KOPT-K1 (cell line): Measurements from ENCODE around the gene TMEM119.
A peak's percentile ranks its signal among the peaks of the same experiment; 100 is the strongest.

Source experiments
- H3K27ac ChIP-seq: fragments of 200-600 bp; sonication (generic); 2 replicates; pipeline ENCODE4 v1.5.1; 2016; ENCODE audit warnings: antibody characterized with exemption, mild to moderate bottlenecking, low read depth, low read length; ENCODE audit not compliant: poor library complexity, severe bottlenecking
- H3K36me3 ChIP-seq: fragments of 200-600 bp; sonication (generic); 2 replicates; pipeline ENCODE4 v1.5.1; 2017; ENCODE audit warnings: antibody characterized with exemption, mild to moderate bottlenecking, low read length, moderate library complexity; ENCODE audit not compliant: insufficient read depth
- H3K9me3 ChIP-seq: fragments of 200-600 bp; sonication (generic); 2 replicates; pipeline ENCODE4 v1.5.1; 2017; ENCODE audit warnings: antibody characterized with exemption, low read length, mild to moderate bottlenecking; ENCODE audit not compliant: insufficient read depth, poor library complexity, severe bottlenecking

TMEM119 gene, protein sequence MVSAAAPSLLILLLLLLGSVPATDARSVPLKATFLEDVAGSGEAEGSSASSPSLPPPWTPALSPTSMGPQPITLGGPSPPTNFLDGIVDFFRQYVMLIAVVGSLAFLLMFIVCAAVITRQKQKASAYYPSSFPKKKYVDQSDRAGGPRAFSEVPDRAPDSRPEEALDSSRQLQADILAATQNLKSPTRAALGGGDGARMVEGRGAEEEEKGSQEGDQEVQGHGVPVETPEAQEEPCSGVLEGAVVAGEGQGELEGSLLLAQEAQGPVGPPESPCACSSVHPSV

DNA sequence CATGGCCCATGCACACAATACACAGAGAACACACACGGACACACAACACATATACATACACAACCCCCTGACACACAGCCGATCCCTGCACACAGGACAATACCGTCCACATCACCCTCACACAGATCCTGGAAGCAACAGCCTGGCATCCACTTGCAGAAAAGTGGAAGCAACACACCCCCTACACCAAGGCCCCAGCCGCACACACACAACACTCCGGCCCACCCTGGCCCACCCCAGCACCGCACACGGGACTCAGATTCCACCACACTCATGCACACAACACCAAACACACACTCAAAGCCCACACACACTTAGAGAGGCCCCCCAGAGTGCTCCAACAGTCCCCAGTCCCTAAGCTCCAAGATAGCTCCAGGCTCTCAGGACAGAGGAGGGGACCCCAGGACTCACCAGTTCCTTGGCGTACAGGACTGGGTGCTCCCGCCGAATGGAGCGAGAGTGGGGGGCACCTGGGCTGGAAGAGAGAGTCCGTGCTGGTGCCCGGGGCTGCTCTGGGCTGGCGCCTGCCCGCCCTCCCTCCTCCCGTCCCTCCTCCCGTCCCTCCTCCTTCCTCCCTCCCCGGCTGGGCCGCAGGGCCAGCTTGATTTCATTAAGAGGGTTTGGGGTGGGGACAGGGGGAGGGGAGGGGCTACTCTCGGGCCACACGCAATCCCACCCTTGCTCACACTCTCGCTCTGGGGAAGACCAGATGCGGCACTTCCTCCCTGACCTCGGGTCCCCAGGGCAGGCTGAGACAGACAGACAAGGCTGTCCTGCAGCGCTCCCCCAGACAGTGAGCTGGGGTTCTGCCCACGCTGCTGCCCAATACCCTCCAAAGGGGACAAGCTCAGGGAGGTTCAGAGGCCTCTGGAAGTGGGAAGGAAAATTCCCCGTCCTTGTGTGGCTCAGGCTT is at the start of gene TMEM119:
Gene TMEM119 (minus strand): TSS at position 526 of the 913 bp plus-strand sequence. CDS start 5,701 bp downstream, outside the sequence.
- Histone ChIP-seq H3K27ac (no peak within 1 kb of the TSS), H3K9me3 (no peaks in the 10 kb centered on the region), H3K36me3 (no peaks in the 10 kb centered on the region)

DNA sequence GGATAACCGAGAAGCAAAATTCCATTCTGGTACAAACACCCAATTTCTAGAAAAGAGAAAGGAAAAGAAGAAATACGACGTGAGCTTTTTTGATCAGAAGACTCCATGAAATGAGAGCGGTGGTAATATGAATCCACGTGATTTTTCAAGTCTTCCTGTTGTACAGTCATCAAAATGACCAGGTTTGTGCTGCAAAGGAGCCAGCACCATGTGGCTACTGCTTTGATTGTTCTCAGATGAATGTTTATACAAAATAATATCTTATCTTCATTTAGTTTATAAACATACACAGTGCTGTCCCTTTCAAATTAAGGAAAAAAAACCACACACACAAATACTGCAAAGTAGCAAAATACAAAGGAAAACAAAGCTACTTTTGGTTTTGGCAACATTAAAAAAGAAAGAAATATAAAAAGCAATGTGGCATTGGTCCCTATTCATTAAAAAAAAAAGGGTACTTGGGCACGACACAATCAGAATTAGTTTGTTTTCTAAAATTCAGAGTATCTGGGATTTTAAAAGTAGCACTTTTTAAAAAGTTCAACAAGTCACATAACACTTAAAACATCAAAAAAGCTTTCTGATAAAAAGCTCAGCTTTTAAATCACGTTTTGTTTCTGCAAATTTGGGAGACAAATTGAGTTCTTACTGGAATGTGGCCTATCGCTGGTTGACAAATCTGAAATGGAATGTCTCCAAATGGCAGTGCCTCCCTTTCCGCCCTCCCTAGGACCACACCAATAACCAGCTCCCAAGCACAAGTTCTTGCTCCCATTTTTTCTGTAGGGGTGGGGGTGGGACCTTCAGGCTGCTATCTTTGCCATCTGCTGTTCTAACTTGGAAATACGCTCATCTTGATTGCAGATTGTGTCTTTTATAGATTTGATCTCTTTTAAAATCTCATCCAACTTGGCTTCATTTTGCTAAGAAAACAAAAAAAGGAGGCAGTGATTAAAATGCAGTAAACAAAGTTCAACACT is 49.0 kb upstream of the TMEM119 start:
- Histone ChIP-seq H3K9me3 (no peaks in the 10 kb centered on the region), H3K36me3 (peaks cover 30% of the 10 kb centered on the region), H3K27ac (peak overlapping the region; percentile 58)

DNA sequence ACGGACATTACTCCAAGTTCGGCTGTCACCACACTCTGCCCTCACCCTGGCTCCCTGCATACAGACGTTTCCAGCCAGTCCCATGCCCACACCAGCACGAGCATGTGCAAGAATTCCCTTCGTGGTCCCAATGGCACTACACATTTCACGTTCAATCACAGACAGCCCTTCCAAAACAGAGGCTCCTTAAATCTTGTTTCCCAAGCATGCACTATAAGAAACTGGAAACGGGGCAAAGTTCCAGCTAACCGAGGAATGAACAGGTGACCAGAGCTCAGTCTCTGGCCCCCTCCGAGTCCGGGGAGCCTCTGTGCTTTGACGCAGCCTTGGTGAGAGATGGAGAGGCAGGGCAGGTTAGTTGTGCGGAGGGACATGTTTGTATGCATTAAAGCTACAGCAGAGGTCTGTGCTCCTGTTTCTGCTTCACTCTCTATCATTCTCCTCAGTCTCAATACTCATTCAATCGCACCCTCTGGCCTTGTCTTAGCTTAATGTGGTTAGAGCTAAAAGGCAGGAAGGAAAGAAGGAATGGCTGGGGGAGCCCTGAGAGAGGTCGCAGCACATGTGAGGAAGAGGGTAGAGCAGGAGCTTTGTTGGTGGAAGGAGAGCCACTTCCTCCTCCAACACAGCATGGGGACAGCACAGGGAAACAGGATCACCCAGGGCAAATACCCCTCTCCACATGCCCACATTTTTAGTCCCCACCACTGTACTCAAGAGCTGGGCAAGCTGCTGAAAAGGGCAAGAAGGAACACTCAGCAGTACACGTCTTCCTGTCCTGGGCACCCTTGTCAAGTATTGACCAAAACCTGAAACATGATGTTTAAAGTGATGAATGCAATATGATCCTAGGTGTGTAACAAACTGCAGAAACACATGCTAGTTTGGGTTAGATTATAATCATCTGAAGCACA is 48.1 kb upstream of the TMEM119 start:
- Histone ChIP-seq H3K27ac (peak overlapping the region; percentile 58), H3K36me3 (peaks cover 22% of the 10 kb centered on the region), H3K9me3 (no peaks in the 10 kb centered on the region)

DNA sequence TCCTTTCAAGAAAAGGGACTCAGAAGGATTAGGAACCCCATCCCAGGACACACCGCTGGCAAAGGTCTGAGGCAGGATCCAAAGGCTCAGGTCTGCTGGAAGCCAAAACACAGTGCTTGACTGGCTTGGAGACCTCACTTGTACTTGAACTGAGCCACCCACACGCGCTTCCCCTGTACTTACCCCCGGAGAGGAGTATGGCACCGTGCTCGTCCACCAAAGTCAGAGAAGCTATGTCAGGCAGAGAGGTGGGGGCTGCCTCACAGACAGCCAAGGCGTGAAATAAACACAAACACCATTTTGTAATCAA is 46.9 kb upstream of the TMEM119 start:
- Histone ChIP-seq H3K27ac (peak overlapping the region; percentile 58), H3K36me3 (peaks cover 13% of the 10 kb centered on the region), H3K9me3 (no peaks in the 10 kb centered on the region)

DNA sequence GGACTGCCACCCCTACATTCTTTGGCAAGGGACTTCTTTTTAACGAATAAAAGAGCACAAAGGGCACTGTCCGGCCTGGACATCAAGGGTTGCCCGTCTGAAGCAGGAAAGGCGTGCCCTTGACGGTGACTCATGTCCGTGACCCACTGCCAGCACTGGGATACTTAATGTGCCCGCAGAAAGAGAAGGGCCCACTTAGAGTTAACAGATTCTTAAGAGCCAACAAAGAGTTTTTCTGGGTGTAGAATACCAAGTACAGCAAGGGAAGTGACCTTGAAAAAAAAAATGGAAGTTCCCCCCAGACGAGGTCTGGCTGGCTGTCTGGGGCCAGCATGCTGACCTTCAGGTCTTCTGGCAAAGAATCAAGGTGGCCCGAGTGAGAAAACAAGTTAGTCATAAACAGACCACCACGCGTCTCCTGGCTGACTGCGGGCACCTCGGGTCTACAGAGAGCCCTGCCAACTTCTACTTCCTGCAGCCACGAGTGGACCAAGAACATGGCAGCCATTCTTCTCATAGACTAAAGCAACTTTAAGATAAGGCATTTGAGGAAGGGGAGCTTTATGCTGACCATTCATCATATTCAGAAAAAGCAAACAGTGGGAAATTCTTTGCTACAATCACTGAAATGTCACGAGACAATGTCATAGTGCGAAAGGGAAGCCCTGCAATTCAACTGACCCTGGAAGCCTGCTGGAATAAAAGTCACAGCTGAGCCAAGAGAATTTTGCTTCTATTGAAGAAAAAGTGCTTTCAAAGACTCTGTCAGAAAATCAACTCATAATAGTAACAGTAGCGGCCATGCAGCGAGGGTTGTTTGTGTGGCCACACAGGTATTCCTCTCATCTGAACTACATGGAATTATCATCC is 46.3 kb upstream of the TMEM119 start:
- H3K27ac ChIP-seq: peak overlapping the region; percentile 58

DNA sequence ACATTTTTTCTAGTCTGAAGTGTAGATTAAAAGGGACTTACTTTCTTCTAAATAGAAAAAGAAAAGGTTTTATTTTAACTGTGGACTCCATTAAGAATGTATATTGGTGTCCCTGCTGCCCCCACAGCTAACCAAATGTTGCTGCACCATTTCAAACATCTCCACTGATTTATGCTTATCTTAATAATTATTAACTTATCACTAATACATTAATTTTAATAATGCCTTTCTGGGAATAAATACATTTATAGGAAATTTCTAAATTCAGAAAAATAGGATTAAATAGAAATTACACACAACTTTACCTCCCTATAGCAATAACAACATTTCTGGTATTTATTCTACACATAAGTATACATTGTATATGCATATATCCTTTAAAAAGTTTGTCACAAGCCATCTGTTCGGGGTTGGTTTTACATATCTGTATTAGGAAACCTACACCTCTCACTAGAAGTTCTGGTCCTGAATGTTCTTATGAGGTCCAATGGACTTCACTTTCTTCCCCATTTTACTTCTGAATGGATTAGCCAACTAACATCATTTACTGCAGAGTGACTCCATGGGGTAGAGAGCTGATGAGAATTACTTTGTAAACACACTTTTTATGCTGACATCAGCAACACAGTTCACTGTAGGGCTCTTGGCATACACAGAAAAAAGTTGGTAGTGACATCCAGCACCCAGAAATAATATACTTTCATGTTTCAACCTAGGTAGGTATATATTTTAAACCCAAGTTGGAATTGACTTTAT is 45.2 kb upstream of the TMEM119 start:
- no peak overlapping the region for H3K27ac ChIP-seq
- no peaks in the 10 kb centered on the region for H3K9me3 ChIP-seq
- peaks cover 4% of the 10 kb centered on the region; the same call in 1 of the 2 replicates for H3K36me3 ChIP-seq

More for the DNA sequence above, 46.3 kb upstream of the TMEM119 start:
- H3K36me3 ChIP-seq: peaks cover 13% of the 10 kb centered on the region
- no peaks in the 10 kb centered on the region for H3K9me3 ChIP-seq

DNA sequence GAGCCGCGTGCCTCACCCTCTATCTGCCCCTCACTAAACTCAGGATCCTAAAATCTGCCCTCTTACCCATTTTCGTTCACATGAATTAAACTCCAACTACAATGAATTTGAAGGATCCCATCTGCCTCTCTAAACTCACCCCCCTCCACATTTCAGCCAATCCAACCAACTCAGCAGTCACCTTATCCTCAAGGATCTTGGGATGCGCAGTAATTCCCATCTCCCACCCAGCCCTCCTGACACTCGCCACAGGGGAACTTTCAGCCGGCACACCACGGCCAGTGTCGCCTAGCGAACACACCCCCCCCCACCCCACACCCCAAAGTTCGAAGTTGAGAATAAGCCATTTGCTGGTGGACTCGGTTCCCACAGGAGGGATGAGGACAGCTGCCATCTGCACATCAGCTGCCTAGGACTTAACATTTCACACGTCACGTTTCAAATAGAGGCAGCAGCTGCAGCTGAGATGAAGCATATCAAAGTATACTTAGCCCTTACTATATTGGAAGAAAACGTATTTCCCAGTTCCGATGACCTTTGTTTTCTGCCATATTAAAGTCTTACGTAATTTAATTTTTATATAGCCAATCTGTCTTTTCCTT is 44.5 kb upstream of the TMEM119 start:
- no peaks in the 10 kb centered on the region for H3K36me3 ChIP-seq
- peak overlapping the region; percentile 48 for H3K27ac ChIP-seq

DNA sequence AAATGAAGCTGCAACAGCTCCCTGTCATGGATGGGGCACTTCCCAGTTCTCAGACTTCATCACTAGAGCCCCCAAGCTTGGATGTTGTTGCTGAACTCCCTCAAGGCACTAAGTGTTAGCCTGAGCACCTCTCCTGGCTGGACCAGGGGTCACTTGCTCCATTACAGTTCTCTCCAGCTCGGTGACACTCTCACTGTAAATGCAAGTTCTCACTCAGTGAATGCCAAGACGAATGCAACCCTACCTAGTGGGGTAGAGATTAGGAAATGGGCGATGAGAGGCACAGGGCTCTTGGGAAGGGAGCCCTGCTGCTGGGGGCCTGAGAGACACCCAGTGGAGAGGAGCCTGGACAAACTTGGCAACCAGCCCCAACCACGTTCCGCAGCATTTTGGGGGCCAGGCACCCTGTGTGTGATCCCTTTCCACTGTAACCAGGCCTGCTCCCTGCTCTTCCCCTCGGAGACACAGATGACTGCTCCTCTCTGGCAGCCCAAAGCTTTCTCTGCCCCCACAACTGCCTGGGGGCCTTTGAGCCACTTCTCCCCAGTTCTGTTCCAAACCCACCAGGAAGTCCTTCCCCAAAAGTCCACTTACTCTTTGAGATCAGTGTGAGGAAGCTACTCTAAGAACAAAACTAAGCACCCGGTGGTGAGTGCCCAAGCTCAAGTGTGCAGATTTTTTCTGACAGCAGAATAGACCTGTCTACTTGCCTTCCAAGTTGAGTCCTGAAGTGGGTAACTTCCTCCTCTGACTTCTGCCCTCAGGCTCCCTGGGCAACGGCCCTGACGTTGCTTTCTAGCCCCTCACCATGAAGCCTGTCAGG is 43.8 kb upstream of the TMEM119 start:
- H3K27ac ChIP-seq: peak overlapping the region; percentile 48
- H3K9me3 ChIP-seq: no peaks in the 10 kb centered on the region
- H3K36me3 ChIP-seq: no peaks in the 10 kb centered on the region

More for the DNA sequence above, 44.5 kb upstream of the TMEM119 start:
- no peaks in the 10 kb centered on the region for H3K9me3 ChIP-seq

DNA sequence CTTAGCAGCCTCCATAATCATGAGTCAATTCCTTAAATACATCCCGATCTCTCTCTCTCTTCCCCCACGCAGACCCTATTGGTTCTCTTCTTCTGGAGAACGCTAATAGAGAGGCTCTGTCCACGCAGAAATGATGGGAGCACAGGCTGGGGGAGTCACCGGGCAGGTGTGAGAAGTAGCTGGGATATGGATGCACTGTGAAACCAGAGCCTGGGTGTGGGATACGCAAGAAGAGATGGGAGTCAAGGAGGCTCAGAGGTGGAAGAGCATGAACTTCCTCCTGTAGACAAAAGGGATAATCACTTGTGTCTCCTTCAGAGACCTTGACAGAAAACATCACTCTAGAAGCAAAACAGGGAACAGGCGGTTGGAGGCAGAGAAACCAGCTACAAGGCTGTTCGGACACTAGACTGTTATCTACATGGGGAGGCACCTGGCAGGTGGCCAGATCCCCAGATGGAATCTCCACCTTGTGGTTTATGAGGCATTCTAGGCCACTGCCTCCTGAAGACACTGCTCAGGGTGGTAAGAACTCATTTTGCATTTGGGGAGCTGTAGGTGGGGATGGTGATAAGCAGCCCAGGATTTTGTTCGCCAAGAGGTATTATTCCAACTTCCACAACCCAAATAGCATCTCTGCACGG is 43.0 kb upstream of the TMEM119 start:
- Histone ChIP-seq H3K9me3 (no peaks in the 10 kb centered on the region), H3K27ac (peak overlapping the region; percentile 48), H3K36me3 (no peaks in the 10 kb centered on the region)

DNA sequence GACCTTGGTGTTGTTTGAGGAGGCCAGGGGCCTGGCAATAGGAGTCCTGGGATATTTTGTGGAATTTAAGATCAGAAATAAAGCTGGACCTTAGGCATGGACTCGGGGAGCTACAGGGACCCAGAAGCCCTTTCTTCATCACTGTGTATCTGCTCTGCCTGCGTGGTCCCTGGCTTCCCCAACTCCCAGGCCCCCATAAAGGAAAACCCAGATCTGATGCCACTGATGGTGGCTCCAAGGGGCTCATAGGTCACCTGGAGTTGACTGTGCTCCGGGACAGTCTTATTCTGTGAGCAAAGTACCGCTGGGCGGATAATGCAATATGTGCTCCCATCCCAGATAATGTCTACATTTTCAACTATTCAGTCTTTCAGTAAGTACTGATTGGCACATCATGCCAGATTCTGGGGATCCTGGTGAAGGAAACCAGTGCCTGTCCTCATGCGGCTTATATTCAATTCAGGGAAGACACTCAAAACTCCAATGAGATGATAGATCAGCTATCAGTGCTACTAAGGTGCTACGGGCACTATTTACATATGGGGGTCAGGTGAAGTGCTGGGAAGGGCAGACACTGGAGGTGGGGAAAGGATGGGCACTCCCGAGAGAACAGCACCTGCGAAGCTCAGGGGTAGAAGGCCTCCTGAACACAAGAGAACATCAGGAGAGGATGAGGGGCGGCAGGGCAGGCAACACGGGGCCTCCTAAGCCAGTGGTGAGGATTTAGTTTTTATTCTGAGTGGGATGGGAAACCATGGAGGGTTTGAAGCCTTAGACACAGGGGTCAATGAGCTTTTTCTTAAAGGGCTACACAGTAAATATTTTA is 41.3 kb upstream of the TMEM119 start:
- Histone ChIP-seq H3K9me3 (no peaks in the 10 kb centered on the region), H3K36me3 (no peaks in the 10 kb centered on the region), H3K27ac (peak overlapping the region; percentile 99)
